ENCODE measurements around the gene RBM25.
"Not testable (repeated sequence)": the region's sequence is repeated elsewhere in the genome, so short reads cannot be mapped to it uniquely, and the experiment has no call there.

RBM25 gene

DNA sequence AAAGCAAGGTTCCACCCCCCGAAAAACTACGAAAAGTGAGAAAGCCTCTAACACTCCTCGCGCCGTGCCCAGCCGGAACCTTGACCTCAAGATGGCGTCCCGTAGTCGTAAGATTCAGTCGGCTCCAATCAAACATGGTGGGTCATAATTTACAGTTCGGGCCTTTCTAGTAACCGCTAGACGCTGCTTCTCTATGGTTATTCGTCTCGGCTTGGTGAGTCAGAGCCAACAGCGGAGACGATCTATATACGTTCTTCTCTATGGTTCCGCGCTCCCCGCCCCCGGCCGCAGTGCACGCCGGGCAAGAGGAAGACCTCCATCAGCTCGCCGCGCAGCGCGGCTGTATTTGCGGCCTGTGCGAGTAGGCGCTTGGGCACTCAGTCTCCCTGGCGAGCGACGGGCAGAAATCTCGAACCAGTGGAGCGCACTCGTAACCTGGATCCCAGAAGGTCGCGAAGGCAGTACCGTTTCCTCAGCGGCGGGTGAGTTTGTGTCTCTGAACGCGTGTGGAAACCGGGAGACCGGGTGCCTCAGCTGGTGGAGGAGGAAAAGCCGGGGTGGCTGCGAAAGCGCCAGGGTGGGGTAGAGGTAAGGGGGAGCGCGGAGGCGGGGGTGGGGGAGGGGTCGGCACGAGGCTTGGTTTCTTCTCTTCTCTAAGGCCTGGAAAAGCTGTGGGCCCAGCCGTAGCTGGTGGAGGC is at the start of gene RBM25:
Gene RBM25 (plus strand): TSS at position 311 of the 698 bp plus-strand sequence. CDS start 13,108 bp downstream, outside the sequence.
- H3K27ac Mint-ChIP-seq, result no peak within 1 kb of the TSS
- no peak within 1 kb of the TSS for H3K4me3 Mint-ChIP-seq
- ATAC-seq, result peak; percentile 99
- peaks cover 41% of the 10 kb centered on the region for H3K4me1 Mint-ChIP-seq
- peaks cover 27% of the 10 kb centered on the region for H3K36me3 Mint-ChIP-seq (ENCODE audit: low read depth)
- no peaks in the 10 kb centered on the region for H3K9me3 Mint-ChIP-seq
- no peaks in the 10 kb centered on the region for H3K27me3 Mint-ChIP-seq
- peak; percentile 92 for DNase-seq

DNA sequence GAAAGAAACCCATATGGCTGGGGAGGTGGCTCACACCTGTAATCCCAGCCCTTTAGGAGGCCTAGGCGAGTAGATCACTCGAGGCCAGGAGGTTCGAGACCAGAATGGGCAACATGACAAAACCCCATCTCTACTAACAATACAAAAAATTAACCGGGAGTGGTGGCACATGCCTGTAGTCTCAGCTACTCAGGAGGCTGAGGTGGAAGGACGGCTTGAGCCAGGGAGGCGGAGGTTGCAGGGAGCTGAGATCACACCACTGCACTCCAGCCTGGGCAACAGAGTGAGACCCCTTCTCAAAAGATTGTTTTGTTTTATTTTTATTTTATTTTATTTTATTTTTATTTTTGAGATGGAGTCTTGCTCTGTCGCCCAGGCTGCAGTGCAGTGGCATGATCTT is 47.1 kb upstream of the RBM25 start:
- Mint-ChIP-seq H3K36me3 (ENCODE audit: low read depth) (peaks cover 21% of the 10 kb centered on the region), H3K4me1 (peaks cover 21% of the 10 kb centered on the region)
- H3K27ac Mint-ChIP-seq, H3K4me3 Mint-ChIP-seq, H3K27me3 Mint-ChIP-seq, ATAC-seq, DNase-seq, H3K9me3 Mint-ChIP-seq: not testable (repeated sequence)

DNA sequence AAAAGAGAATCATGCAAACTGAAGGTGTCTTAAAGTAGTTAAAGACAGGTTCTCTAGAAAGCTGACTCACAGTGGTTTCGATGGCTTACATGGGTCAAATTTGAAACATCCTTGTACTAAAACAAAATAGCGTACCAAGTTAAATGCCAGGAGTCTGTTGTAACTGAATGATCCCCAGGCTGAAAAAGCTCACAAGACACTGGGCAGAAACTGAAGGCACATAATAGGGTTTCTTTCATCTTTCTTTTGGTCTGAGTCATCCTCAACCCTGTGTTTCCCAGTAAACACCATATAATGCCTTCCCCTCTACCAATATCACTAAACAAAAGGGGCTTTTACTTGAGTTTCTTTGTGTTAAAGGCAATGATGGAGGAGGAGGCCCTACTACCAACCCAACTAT is 44.2 kb upstream of the RBM25 start:
- ATAC-seq (peak; percentile 90), DNase-seq (no peak)
- no peaks in the 10 kb centered on the region for H3K27me3 Mint-ChIP-seq
- peak overlapping the region; percentile 7 for H3K27ac Mint-ChIP-seq
- H3K9me3 Mint-ChIP-seq, result no peaks in the 10 kb centered on the region
- no peak overlapping the region for H3K4me3 Mint-ChIP-seq
- H3K36me3 Mint-ChIP-seq (ENCODE audit: low read depth), result peaks cover 21% of the 10 kb centered on the region
- peaks cover 23% of the 10 kb centered on the region for H3K4me1 Mint-ChIP-seq

DNA sequence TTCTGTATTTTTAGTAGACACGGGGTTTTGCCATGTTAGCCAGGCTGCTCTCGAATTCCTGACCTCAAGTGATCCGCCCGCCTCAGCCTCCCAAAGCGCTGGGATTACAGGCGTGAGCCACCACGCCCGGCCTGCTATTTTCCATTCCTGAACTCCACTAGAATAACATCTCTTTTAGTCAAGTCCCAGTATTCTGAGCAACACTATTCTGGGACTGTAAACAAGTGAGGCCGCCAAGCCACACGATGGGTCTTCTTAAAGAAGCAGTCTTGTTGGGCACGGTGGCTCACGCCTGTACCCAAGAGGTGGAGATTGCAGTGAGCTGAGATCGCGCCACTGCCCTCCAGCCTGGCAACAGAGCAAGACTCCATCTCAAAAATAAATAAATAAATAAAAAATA is 42.8 kb upstream of the RBM25 start:
- Mint-ChIP-seq H3K36me3 (ENCODE audit: low read depth) (peaks cover 18% of the 10 kb centered on the region), H3K4me1 (peaks cover 23% of the 10 kb centered on the region)
- H3K27ac Mint-ChIP-seq, H3K27me3 Mint-ChIP-seq, ATAC-seq, H3K9me3 Mint-ChIP-seq, H3K4me3 Mint-ChIP-seq, DNase-seq: not testable (repeated sequence)

DNA sequence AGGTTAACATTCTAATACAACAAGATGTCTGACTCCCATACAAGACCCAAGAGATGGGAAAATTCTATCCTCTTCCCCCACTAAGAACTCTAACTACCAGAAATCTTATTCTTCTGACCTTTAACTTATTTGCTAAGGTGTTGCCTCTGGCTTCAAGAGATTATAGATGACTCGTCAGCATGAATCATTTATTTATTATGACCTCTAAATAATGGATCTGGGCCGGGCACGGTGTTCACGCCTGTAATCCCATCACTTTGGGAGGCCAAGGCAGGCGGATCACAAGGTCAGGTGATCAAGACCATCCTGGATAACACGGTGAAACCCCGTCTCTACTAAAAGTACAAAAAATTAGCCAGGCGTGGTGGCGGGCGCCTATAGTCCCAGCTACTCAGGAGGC is 42.3 kb upstream of the RBM25 start:
- not testable (repeated sequence) for ATAC-seq, DNase-seq, H3K27ac Mint-ChIP-seq, H3K27me3 Mint-ChIP-seq, H3K9me3 Mint-ChIP-seq, H3K4me3 Mint-ChIP-seq
- H3K4me1 Mint-ChIP-seq, result peaks cover 23% of the 10 kb centered on the region
- H3K36me3 Mint-ChIP-seq (ENCODE audit: low read depth), result peaks cover 18% of the 10 kb centered on the region

DNA sequence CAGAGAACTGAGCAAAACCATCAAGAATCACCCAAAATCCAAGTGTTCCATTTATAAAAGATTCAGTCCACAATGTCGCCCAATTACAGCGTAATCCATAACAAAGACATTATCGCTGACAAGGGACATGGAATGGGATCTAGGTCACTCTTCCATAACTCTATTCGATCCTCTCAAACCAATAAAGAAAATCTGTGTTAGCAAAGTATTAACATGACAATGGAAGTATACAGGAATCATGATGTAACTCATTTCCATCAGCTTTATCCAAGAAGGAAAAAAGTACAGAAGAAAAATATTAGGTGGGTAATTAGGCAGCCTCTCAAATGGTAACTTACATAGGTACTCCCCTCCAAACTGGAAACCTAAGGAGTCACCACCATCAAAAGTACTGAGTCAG is 36.3 kb upstream of the RBM25 start:
- Mint-ChIP-seq H3K27ac (no peak overlapping the region), H3K4me1 (peaks cover 42% of the 10 kb centered on the region), H3K27me3 (no peaks in the 10 kb centered on the region), H3K4me3 (no peak overlapping the region), H3K9me3 (no peaks in the 10 kb centered on the region), H3K36me3 (ENCODE audit: low read depth) (peaks cover 24% of the 10 kb centered on the region)
- ATAC-seq (no peak), DNase-seq (no peak)

DNA sequence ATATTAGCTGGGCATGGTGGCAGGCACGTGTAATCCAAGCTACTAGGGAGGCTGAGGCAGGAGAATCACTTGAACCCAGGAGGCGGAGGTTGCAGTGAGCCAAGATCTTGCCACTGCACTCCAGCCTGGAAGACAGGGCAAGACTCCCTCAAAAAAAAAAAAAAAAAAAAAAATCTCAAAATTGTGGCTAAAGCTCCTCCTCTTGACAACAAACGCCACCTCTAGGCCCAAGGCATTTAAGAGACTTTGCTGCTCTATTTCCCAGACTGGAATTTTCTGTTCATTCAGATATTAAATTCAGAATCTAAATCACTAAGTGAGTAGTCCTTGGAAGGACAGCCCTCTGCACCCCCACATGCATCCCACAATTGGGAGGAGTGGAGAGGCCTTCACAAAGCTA is 32.8 kb upstream of the RBM25 start:
- peaks cover 48% of the 10 kb centered on the region for H3K4me1 Mint-ChIP-seq
- H3K9me3 Mint-ChIP-seq, result no peaks in the 10 kb centered on the region
- H3K27ac Mint-ChIP-seq, result no peak overlapping the region

DNA sequence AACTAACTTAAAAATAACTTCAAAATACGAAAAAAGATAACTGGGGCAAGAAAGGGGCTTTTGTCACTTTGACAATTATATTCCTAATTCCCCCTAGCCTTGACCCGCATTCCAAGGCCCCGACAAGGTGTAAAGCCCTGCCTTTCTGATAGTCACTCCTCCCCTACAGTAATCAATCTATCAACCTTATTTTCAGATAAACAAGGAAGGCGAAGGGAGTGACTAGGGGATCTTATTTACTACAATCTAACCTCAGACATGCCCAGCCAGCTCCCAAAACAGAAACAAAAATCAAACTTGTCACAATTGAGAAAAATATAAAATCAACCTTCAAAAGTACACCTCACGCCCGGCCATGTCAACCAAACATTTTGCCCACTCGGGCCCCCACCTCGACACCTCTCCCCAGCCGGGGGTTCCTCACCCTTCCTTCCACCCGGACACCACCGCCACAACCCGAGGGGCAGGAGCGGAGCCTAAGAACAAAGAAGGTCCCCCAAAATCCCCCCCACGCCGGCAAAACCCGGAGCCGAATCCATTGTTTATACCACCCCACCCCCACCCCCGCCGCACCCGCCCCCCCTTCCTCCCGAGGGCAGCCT is 32.0 kb upstream of the RBM25 start:
- no peaks in the 10 kb centered on the region for H3K27me3 Mint-ChIP-seq
- H3K9me3 Mint-ChIP-seq, result no peaks in the 10 kb centered on the region
- peaks cover 20% of the 10 kb centered on the region for H3K36me3 Mint-ChIP-seq (ENCODE audit: low read depth)
- no peak for ATAC-seq
- peak overlapping the region; percentile 73 for H3K27ac Mint-ChIP-seq
- peaks cover 48% of the 10 kb centered on the region for H3K4me1 Mint-ChIP-seq
- no peak for DNase-seq
- H3K4me3 Mint-ChIP-seq, result peak overlapping the region; percentile 91

More for the DNA sequence above, 32.8 kb upstream of the RBM25 start:
- H3K36me3 Mint-ChIP-seq (ENCODE audit: low read depth), result peaks cover 20% of the 10 kb centered on the region
- H3K4me3 Mint-ChIP-seq, result peak overlapping the region; percentile 91
- no peak for ATAC-seq
- DNase-seq, result no peak
- H3K27me3 Mint-ChIP-seq, result no peaks in the 10 kb centered on the region

DNA sequence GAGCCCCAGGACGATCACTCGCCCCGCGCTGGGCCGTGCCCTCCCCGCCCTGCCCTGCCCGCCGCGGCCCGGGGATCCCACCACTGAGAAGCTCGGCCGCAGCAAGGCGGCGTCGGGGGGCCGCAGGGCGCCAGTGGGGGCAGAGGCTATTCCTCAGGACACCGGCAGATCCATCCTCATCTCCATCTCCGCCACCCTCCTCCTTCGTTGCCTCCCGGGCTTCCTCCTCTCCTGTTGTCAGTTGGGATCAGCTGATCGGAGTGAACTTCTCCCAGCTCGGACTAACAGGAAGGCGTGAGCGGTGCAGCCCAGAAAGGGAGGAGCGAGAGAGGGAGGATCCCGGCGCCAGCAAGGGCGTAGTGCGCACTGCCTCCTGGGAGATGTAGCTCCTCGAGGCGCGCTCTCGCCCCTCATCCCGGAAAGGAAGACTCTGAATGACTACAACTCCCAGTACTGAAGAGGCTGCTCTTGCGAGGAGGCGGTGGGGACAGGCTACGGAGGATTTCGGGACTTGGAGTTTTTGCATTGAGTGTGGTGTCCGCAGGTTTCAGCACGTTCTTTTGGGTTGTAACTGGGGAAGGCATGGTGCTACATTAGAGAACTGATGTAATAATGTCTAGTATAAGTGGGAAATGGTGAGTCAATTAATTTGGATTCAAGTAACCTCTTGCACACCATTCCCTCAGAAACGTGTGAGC is 31.3 kb upstream of the RBM25 start, which contains the start of gene ZFYVE1:
Gene ZFYVE1 (minus strand): TSS at position 262 of the 698 bp plus-strand sequence. CDS start 2,598 bp downstream, outside the sequence.
- H3K27me3 Mint-ChIP-seq, result no peaks in the 10 kb centered on the region
- peak within 1 kb of the TSS; percentile 79 for H3K27ac Mint-ChIP-seq
- no peaks in the 10 kb centered on the region for H3K9me3 Mint-ChIP-seq
- DNase-seq (peak; percentile 90), ATAC-seq (peak; percentile 100)
- peaks cover 17% of the 10 kb centered on the region for H3K36me3 Mint-ChIP-seq (ENCODE audit: low read depth)
- peak within 1 kb of the TSS; percentile 91 for H3K4me3 Mint-ChIP-seq
- H3K4me1 Mint-ChIP-seq, result peaks cover 42% of the 10 kb centered on the region

DNA sequence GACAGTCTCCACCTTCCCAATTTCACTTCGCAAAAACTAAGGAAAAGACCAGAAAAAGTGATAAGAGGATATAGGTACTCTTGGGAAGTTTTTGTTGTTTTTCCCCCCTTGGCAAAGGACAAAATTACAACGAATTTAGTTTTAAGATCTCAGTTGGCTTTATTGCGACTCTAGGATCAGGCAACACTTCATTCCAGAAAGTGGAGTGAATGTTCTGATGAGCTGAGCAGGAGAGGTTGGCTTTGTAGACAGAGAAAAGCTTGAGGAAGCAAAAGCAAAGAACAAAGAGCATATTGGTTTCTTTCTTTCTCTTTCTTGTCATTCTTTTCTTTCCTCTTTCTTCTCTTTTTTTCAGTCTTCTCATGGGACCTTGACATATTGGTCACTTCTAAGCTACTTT is 30.8 kb upstream of the RBM25 start:
- Mint-ChIP-seq H3K36me3 (ENCODE audit: low read depth) (peaks cover 15% of the 10 kb centered on the region), H3K9me3 (no peaks in the 10 kb centered on the region)

DNA sequence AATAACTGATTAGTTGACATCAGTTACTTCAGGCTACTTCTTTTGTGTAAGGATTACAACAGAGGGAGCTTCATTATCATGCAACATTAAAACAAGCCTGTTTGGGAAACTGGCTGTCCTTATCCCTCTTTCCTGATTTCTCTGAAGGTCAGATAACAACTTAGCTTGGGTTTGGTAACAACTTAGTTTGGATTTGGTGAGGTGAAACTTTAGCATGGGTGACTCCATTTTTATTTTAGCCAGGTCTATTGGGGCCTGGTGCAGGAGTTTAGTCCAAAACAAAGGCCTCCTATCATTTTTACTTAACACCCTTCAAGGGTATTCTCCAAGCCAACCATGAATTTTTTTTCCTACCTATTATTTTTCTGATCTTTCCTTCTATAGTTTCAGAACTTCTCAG is 30.4 kb upstream of the RBM25 start:
- H3K27me3 Mint-ChIP-seq, result no peaks in the 10 kb centered on the region
- ATAC-seq, result no peak
- no peaks in the 10 kb centered on the region for H3K9me3 Mint-ChIP-seq
- DNase-seq, result no peak
- H3K4me3 Mint-ChIP-seq, result peak overlapping the region; percentile 91
- H3K4me1 Mint-ChIP-seq, result peaks cover 33% of the 10 kb centered on the region
- peak overlapping the region; percentile 79 for H3K27ac Mint-ChIP-seq
- peaks cover 12% of the 10 kb centered on the region for H3K36me3 Mint-ChIP-seq (ENCODE audit: low read depth)

More for the DNA sequence above, 30.8 kb upstream of the RBM25 start:
- Mint-ChIP-seq H3K4me3 (peak overlapping the region; percentile 91), H3K27ac (peak overlapping the region; percentile 79), H3K27me3 (no peaks in the 10 kb centered on the region), H3K4me1 (peaks cover 37% of the 10 kb centered on the region)
- DNase-seq, result no peak
- no peak for ATAC-seq

DNA sequence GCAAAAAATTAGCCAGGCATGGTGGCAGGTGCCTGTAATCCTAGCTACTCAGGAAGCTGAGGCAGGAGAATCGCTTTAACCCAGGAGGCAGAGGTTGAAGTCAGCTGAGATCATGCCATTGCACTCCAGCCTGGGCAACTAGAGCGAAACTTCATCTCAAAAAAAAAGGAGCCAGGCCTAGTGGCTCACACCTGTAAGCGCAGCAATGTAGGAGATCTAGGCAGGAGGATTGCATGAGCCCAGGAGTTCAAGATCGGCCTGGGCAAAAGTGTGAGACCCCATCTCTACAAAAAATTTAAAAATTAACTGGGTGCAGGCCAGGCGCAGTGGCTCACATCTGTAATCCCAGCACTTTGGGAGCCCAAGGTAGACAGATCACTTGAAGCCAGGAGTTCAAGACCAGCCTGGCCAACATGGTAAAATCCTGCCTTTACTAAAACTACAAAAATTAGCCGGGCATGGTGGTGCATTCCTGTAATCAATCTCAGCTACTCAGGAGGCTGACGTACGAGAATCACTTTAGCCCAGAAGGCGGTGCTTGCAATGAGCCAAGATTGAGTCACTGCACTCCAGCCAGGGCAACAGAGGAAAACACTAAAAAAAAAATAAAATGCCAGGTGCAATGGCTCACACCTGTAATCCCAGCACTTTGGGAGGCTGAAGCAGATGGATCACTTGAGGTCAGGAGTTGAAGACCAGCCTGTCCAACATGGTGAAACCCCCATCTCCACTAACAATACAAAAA is 21.5 kb upstream of the RBM25 start:
- H3K9me3 Mint-ChIP-seq; DNase-seq; H3K36me3 Mint-ChIP-seq (ENCODE audit: low read depth); H3K27me3 Mint-ChIP-seq; H3K4me3 Mint-ChIP-seq; H3K4me1 Mint-ChIP-seq; H3K27ac Mint-ChIP-seq; ATAC-seq: not testable (repeated sequence)

DNA sequence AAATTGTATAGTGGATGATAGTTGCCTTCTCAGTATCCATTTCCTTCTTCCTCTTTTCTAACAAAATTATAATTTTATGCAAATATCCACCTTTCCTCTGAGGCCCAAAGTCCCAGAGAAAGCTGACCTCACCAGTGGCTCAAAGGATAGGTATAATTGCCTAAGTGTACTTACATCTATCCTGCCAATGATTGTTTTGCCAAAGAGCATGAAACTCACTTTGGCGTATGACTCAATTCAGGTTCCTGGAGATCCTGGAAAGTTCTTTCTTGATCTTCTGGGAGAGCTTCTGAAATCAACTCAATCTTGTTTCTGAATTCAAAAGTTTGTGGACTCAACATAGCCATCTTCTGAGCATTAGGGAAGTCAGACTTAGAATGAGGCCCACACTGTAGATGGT is 10.5 kb upstream of the RBM25 start:
- ATAC-seq, result no peak
- Mint-ChIP-seq H3K27me3 (no peaks in the 10 kb centered on the region), H3K27ac (no peak overlapping the region), H3K36me3 (ENCODE audit: low read depth) (no peaks in the 10 kb centered on the region), H3K4me1 (no peaks in the 10 kb centered on the region), H3K9me3 (no peaks in the 10 kb centered on the region), H3K4me3 (no peak overlapping the region)
- DNase-seq, result no peak

DNA sequence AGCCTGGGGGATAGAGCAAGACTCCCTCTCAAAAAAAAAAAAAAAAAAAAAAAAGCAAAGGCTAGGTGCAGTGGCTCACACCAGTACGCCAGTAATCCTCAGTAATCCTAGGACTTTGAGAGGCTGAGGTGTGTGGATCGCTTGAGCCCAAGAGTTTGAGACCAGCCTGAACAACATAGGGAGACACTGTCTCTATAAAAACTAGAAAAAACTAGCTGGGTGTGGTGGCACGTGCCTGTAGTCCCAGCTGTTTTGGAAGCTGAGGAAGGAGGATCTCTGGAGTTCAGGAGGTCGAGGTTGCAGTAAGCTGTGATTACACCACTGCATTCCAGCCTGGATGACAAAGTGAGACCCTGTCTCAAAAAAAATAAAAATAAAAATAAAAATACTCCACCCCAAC is 8.9 kb upstream of the RBM25 start:
- H3K27me3 Mint-ChIP-seq, result no peaks in the 10 kb centered on the region
- H3K36me3 Mint-ChIP-seq (ENCODE audit: low read depth), result no peaks in the 10 kb centered on the region
- no peak overlapping the region for H3K4me3 Mint-ChIP-seq
- H3K4me1 Mint-ChIP-seq, result no peaks in the 10 kb centered on the region
- no peak for DNase-seq
- H3K27ac Mint-ChIP-seq, result no peak overlapping the region
- no peak for ATAC-seq
- no peaks in the 10 kb centered on the region for H3K9me3 Mint-ChIP-seq
